Measurements from ENCODE around the gene GSTT4.
"Not testable (repeated sequence)": the region's sequence is repeated elsewhere in the genome, so short reads cannot be mapped to it uniquely, and the experiment has no call there.

The GSTT4 gene

DNA sequence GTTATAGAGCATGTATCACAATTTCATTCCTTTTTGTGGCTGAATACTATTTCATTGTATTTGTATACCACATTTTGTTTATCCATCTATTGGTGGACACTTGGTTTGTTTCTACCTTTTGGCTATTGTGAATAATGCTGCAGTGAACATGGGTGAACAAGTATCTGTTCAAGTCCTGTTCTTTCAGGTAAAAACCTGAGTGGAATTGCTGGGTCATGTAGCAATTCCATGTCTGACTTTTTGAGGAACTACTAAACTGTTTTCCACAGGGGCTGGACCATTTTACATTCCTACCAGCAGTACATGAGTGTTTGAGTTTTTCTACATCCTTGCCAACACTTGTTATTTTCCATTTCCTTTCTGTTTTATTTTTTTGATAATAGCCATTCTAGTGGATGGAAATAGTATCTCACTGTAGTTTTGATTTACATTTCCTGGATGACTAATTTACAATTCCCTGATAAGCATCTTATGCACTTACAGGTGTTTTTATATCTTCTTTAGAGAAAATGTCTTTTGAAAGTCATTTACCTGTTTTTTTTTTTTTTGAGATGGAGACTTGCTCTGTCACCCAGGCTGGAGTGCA lies 18.0 kb upstream of the GSTT4 start:
- no peak for DNase-seq

DNA sequence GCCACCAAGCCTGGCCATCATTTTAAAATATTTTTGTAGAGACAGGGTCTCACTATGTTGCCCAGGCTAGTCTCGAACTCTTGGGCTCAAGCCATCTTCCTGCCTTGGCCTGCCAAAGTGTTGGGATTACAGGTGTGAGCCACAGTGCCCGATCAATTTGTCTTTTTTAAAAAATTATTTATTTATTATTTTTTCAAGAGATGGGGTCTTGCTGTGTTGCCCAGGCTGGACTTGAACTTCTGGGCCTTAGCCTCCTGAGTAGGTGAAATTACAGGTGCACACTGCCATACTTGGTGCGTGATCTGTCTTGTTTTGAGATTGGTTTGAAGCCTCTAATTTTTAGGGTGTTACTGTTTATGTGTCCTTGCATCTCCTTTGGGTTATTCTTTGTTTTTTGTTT lies 16.1 kb upstream of the GSTT4 start:
- no peak for DNase-seq

DNA sequence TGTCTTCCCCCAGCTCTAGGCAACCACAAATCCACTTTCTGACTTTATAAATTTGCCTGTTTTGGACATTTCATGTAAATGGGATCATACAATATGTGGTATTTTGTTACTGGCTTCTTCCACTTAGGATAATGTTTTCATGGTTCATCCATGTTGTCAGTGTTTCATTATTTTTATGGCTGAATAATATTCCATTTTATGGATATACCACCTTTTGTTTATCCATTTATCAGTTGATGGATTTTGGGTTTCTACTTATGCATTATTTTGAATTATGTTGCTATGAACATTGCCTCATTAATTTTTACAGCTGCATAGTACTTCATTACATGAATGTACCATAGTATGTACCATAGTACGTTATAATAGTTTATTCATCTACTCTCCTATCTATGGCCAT lies 10.9 kb upstream of the GSTT4 start:
- DNase-seq = no peak

DNA sequence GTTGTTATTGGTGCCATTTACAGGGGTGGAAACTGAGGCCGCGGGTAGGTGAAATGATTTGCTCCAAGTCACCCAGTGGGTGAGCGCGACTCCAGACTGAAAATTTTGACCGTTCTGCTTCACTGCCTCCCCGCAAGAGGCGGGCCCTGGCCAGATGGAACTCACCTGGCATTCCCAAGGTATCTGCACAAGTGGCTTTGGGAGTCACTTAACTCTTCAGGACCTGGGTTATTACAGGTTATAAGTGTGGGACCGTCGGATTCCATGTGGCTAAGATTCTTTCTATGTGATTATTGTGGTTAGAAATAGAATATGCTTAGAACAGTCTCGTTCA lies 6.4 kb upstream of the GSTT4 start:
- no peak for DNase-seq

DNA sequence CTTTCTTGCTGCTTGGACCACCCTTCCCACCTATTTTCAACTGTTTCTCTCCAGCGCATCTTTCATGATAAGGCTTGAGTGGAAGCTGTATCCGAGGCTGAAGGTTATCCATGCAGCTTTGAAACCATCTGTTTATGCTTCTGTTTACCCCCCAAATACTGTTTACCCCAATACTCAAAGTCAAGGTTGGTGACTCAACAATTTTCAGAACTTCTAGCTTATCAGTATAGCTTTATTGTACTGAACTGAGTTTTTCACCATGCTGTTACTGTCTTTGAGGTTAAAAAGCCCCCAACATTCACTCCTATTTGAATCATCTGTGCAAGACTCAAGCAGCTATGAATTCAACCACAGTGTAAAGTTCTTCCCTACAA lies 4.8 kb upstream of the GSTT4 start:
- no peak for DNase-seq

DNA sequence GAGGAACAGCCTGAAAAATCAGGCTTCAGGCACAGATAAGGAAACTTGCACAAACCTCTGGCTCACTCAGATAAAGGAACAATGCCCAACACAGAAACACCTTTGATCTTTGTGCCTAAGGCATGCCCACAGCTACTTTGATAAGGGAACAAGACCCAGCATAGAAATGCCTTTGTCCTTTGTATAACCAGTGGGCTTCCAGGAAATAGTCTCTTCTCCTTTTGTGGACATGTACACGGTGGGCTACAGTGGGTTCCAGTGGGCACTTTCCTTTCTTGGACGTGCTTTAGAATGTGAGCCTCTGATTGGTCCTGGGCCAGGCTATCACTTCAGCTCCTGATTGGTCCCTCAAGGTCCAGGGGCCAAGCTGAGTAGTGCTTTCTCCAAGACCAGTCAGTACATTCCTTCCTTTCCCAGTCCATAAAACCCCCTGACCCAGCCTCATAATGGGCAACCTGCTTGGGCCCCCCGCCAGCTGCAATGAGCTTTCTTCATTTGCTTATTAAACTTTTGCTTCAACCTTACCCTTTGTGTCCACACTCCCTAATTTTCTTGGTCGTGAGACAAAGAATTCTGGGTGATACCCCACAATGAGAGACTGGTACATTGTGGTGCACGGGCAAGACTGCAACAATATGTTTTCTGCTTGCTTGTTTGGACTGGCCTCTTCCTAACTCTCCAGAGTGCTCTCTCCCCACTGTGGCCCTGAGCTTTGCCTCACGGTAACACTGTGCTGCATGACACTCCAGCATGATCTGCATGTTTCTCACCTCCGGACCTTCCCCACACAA lies 4.2 kb upstream of the GSTT4 start:
- no peak for DNase-seq

DNA sequence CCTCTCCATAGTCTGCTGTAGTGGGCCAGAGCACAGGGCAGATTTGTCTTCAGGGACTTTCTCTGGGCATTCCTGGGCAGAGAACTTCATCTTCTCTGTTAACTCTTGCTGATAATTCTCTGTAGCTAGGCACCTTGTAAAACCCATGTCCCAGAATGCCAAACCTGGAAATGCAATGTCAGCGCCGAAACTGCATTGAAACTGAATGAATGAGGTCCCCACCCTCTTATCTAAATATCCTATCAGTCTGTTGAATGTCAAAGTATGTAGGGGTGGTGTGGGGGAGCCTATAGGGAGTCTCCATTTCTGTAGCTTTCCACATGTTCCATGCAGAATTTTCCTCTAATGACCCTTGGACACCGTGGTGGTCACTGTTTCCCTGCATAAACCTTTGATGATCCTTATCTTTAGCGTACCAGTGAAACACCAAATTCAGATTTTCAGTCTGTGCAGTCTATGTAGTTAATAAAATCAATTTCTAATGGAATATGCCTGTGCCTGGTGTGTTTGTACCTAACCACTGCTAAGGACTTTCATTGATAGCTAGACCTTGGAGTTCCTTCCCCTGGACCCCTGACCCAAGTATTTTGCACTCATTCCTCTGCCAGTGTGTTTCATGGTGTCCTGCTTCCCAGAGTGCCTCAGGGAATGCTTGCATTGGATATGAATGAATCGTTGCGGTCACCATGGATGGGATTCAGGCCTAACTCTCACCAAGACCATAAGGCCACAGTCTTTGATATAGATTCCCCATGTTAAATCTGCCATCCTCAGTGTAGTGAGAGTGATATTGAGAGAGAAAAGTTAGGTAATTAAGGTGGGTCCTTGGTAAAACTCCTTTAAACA lies 3.4 kb upstream of the GSTT4 start:
- DNase-seq = no peak

DNA sequence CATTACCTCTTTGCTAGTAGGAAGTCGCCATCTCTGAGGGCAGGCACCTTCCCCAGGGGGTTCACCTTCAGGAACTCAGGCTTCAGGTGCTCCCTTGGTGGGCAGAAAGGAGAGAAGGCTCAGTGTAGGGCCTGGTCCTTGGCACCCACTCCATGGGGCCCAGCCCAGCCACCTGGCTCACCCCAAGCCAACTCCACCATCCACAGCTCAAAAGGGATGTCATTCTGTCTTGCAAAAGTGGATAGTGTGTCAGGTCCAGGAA lies 2.7 kb upstream of the GSTT4 start:
- DNase-seq = no peak

DNA sequence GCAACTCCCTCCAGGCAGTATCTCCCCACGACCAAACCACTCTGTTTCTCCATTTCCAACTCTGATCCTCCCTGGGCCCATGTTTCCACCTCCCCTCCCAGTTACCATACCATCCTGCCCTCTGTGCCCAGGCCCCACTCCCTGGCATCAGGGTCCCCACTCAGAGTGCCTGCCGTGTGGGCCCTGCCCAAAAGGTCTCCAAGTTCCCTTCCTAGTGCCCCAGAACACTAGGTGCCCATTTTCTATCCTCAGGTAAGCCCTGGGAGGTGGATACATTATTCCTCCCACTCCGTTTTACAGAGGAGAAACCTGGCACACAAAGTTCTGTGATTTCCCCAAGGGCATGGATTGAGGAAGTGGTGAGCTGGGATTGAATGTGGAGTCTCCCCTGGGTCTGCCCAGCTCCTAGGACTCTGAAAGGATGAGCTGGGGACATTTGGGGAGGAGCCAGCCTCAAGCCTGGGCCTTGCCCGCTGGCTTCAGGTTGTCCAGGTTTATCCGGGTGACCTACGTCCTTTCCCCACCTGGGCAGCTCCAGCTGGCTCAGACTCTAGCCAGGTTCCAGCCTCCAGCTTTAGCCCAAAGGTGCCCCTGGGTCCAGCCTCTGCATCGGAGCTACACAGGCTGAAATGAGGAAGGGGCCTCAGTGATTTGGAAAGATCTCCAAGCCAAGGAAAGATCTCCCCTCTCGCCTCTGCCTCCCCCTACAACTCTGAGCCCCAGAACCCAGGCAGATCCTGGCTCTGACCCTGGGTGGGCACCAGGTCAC lies 2.2 kb upstream of the GSTT4 start:
- no peak for DNase-seq

DNA sequence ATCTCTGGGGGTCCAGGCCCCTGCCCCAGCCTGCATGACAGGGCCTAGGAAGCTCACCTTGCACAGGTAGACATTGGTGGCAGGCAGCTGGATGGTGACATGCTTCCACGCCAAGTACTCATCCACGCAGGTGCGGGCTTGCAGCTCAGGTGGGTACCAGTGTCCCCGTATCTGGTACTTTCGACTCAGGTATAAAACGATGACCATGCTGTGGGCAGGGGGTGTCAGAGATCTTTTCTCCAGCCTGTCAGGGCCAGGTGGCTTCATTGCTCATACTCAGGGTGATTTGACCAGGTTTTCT lies 1.6 kb upstream of the GSTT4 start:
- DNase-seq = no peak

DNA sequence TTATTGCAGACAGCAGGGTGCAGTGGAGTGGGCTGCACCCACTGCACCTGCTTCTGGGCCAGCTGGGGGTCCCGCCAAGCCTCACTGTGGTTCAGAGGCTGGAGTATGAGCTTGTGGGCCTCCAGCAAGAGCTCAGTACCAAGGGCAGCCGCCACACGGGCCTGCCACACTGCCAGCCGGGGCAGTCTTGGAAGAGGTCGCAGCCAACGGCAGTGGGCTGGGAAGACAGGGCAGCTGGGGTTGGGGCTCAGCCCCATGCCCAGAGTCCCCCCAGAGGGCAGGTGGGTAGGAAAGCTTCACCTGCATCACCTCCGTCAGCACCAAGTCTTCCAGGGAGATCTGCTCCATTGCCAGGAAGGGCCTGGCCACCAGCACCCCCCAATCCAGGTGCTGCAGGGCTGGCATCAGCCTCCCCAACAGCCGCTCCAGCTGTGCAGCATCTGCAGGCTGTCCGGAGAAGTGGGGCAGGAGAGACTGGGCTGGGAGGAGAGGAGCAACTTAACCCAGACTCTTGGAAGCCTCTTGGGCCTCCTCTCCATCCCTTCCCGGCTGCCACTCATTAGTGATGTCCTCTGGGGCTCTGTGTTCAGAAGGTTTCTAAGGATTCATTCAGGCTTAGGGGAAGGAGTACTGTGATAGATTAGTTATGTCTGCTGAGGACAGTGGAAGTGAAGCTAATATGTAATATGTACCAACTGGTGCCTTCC lies 1.1 kb upstream of the GSTT4 start:
- no peak for DNase-seq

DNA sequence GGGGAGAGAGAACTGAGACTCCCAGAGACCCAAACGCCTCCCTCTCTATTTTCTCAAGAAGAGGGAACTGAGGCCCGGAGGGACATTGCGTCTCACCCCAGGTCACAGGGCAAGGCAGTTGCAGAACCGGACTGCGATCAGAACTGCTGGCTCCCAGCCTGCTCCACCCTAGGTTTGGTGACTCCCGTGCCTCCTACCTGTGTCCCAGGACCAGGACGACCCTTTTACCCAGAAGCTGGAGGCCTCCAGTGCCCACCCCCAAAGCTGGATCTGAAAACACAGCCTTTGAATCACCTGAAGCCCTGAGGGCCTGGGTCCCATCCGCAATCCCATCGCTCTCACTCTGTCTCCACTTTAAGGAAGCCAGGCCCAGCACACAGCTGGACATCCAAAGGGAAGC lies 1.4 kb downstream of the GSTT4 start:
- no peak for DNase-seq

DNA sequence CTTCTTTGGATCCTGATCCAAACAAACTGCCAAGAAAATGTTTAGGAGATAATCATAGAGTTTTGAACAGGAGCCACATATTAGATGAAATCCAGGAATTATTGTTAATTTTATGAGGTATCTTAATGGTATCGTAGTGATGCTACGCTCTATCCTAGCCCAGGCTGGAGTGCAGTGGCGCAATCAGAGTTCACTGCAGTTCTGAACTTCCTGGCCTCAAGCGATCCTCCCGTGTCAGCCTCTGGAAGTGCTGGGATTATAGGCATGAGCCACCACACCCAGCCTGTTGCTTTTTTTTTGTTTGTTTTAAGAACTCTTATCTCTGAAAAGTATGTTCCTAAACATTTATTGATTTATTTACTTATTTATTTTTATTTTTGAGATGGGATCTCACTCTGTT lies 2.4 kb downstream of the GSTT4 start:
- DNase-seq = no peak

DNA sequence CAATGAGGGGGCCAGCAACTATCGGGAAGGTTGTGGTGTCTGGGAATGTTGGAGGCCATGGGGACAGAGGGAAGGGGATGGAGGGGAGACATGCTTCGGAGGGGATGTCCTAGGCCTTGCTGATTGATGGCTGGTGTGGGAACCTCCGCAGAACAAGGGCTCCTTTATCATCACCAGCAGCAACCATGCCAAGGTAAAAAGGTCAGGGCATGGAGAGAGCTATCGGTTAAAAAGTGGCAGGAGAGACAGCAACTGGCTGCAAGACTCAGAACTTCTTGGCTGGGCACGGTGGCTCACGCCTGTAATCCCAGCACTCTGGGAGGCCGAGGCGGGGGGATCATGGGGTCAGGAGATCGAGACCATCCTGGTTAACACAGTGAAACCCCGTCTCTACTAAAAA lies 3.0 kb downstream of the GSTT4 start:
- no peak for DNase-seq

DNA sequence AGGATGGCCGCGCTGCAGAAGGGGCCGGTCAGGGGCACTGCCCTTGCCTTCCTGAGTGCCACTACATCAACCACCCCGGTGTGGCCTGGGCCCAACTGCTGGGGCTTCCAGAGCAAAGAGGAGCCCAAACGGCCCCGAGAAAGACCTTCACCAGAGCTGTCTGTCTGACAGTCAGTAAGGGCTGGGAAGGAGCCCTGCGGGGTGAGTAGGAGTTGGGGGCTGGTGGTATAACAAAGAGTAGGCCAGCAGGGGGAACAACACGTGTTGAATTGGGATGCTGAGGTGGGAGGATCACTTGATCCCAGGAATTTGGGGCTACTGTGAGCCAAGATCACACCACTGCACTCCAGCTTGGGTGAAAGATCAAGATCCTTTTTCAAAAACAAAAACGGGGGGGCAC lies 3.9 kb downstream of the GSTT4 start:
- no peak for DNase-seq

DNA sequence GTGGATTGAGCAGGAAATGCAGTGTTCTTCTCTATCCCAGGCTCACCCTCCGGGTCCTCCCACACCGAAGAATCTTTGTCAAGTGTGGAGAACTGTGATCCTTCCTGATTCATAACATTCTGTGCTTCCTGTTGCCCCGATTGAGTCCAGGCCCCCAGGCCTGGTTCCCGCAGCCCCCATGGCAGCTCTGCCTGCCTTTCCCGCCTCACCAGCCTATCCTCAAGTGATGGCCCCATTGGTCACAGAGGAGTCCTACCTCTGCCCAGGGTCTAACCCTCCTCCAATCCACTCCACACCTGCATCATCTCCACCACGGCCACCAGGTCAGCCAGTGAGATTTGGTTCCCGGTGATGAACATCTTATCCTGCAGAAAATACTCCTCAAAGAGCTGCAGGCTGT lies 5.5 kb downstream of the GSTT4 start:
- DNase-seq = not testable (repeated sequence)

DNA sequence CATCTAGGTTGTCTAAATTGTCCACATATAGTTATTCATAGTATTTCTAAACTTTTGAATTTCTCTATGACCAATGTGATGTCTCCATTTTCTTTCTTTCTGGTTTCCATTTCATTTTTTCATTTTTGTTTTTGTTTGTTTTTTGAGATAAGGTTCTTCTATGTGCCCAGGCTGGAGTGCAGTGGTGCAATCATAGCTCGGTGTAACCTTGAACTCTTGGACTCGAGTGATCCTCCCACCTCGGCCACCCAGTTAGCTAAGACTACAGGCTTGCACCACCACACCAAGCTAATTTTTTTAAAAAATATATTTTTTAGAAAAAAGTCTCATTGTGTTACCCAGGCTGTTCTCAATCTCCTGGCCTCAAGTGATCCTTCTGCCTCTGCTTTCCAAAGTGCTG lies 8.2 kb downstream of the GSTT4 start:
- DNase-seq = no peak

DNA sequence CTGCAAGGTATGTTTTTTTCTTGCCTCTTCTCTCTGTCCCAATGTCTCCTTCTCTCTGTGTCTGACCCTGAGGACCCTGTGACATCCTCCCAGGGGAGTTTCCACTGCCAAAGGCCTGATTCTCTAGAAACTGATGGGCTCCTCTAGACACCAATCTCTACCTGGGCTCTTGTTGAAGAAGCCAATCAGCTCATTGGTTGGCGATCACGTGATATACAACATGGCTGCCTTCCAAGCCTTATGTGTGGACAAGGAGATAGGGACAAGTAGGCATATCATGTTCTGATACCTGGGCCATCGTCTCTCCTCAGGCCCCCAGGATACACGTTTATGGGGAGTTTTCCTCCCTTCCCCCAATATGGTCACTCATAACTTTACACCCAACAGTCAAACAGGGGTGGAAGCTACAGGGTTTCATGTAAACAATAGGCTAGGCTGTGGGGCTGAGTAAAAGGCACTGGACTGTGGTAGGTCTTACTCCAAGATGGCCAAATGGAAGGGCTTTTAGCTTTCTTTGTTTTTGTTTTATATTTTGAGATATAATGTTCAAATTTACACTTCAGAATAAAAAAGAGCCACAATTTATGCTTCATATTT lies 11.6 kb downstream of the GSTT4 start:
- not testable (repeated sequence) for DNase-seq

DNA sequence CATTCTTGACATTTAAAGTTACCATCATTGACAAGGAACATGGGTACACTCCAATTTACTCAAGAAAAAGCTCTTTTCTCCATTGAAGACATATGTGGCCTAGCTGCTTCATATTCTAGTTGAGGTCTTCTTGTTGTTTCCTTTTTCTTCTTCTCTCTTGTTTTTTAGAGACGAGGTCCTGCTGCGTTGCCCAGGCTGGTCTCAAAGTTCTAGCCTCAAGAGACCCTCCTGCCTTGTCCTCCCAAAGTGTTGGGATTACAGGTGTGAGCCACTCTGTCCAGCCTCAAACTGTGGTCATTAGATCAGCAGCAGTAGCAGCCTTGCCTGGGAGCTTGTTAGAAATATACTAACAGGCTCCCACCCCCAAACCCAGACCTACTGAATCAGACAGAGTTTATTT lies 12.2 kb downstream of the GSTT4 start:
- not testable (repeated sequence) for DNase-seq

DNA sequence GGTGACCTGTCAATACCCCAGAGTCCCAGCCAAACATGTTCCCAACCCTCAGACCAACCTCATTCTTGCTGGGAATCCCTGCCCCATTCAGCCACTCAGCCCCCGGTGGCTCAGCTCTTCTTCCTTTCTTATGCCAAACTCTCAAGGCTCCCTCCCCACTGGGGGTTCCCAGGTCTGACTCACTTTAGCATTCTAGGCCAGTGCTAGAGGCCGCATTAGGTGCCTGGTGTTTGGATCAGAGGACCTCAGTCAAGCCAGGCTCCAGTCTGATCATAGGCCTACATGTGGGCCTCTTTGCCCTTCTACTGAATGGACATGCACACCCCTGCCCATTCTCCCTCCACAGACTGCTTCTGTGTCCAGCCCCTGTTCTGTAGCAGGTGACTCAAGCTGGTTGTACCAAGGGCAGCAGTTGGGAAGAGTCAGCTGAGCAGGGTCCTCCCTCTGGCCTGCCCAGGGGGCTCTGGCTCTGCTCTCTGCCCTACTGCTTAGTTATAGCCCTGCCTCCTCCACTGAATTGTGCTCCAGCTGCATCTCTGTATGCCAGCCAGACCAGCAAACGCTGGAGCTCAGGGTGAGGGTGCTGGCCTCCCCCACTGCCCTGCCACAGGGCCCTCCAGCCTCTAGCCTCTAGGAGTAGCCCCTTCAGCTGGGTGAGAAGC lies 15.5 kb downstream of the GSTT4 start:
- not testable (repeated sequence) for DNase-seq

DNA sequence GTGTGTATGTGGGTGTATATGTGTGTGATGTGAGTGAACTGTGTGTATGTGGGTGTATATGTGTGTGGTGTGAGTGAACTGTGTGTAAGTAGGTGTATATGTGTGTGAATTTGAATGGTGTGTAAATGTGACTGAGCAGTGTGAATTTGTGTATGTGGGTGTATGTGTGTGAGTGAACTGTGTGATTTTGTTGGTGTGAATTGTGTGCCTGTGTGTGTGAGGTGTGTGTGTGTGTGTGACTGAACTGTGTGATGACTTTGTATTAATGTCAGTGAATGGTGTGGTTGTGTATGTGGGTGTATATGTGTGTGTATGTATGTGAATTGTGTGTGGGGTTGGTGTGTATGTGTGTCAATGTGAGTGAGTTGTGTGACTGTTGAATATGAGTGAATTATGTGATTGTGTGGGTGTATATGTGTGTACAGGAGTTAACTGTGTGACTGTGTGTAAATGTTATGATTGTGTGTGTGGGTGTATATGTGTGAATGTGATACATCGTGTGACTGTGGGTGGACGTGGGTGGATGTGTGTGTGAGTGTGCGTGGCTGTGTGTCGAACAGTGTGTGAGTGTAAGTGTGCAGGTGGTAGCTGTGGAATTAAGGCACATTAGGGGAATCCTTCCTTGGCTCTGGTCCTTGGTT lies 18.6 kb downstream of the GSTT4 start:
- not testable (repeated sequence) for DNase-seq

DNA sequence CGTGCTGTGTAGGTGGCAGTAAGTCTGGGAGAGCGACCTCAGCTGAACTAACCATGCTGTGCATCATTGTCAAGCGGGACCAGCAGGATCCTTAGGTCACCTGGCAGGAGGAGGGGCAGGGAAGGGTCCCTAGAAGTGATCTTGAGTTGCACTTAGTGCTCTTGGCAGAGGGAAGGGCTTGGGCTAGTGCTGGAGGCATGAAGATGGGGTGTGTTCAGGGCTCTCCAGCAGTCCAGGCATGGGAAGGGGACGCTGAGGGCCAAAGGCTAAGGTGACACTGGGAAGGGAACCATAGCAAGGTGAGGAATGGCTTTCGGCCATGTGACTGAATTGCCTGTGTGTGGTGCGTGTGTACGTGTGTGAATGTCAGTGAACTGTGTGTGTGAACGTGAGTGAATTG lies 19.2 kb downstream of the GSTT4 start:
- not testable (repeated sequence) for DNase-seq

Data from activated naive CD4-positive, alpha-beta T cell treated with anti-CD3 and anti-CD28 coated beads, Interleukin-2, amount 50 U/mL, for 16 hours (primary cell).